ENCODE measurements around the gene PDPN. TPM values are rescaled to one million over a fixed set of nuclear protein-coding genes. Genes with fewer than 3 reads are reported as not detected.

PDPN gene, protein sequence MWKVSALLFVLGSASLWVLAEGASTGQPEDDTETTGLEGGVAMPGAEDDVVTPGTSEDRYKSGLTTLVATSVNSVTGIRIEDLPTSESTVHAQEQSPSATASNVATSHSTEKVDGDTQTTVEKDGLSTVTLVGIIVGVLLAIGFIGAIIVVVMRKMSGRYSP
- 1 to 10 TPM in 1 of 6 experiments, under 1 TPM in 5; 0.11 to 1.1 (median 0.45) TPM for total RNA-seq
- long read RNA-seq, result 0 reads

GRCh38 chr1:13583595-13583965 lies at the start of gene PDPN:
Gene PDPN, plus strand, starts transcription at chr1:13583832. Its CDS starts 202 bp downstream, at chr1:13584034.
- DNase-seq (no peak), ATAC-seq (no peak)
- Histone ChIP-seq H3K36me3 (no peaks in the 10 kb centered on the region), H3K27ac (no peak within 1 kb of the TSS), H3K4me1 (no peaks in the 10 kb centered on the region), H3K4me3 (no peak within 1 kb of the TSS), H3K9me3 (no peaks in the 10 kb centered on the region), H3K27me3 (peaks cover 0 to 6% of the 10 kb centered on the region in 2 donors)
- intact Hi-C loops (cut with DNase I), result no loop called here
- no peak for TF ChIP-seq CTCF (IDR thresholded peaks at IDR 0.05)
- no peak for TF ChIP-seq POLR2A (IDR thresholded peaks at IDR 0.05)
- 3% methylated on average over 20 of the region's 29 CpGs for WGBS (ENCODE audit: insufficient coverage, low coverage, low lambda C conversion rate, missing lambda C conversion rate)

DNA sequence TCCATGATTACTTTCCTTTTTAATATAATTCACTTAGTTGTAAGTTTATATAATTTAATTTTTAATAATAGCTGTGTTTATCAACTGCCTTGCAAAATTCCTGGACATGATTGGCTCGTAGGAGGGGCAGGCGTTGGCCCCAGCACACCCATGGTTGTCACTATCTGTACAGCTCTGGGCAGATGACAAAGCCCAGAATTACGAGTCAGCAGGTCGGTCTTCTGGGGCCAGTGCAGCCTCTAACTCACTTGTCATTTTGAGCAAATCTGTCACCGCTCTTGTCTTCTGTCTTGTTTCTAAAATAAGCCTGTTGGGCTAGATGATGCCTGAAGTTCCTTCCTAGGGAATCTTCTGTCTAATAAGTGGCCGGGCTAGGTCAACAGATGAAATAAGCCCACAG lies 48.4 kb upstream of the PDPN start:
- DNase-seq (no peak), ATAC-seq (no peak)
- H3K4me3 ChIP-seq, result no peak overlapping the region
- WGBS (ENCODE audit: insufficient coverage, low coverage, low lambda C conversion rate, missing lambda C conversion rate), result 60% methylated on average over 6 of the region's 6 CpGs
- H3K9me3 ChIP-seq, result no peaks in the 10 kb centered on the region
- no peak for TF ChIP-seq CTCF (IDR thresholded peaks at IDR 0.05)
- no peak for TF ChIP-seq POLR2A (IDR thresholded peaks at IDR 0.05)
- no peaks in the 10 kb centered on the region for H3K36me3 ChIP-seq
- no peaks in the 10 kb centered on the region for H3K27me3 ChIP-seq
- no peaks in the 10 kb centered on the region for H3K4me1 ChIP-seq
- H3K27ac ChIP-seq, result no peak overlapping the region
- intact Hi-C loops (cut with DNase I), result no loop called here

- H3K27me3 ChIP-seq, result no peaks in the 10 kb centered on the region
- DNase-seq (no peak), ATAC-seq (no peak)
- H3K4me3 ChIP-seq, result no peak overlapping the region
- 67% methylated on average over 3 of the region's 4 CpGs for WGBS (ENCODE audit: insufficient coverage, low coverage, low lambda C conversion rate, missing lambda C conversion rate)
- no peaks in the 10 kb centered on the region for H3K9me3 ChIP-seq
- H3K27ac ChIP-seq, result no peak overlapping the region
- no peaks in the 10 kb centered on the region for H3K4me1 ChIP-seq
- intact Hi-C loops (cut with DNase I), result no loop called here
- H3K36me3 ChIP-seq, result no peaks in the 10 kb centered on the region
- TF ChIP-seq CTCF (IDR thresholded peaks at IDR 0.05), result no peak
Measured at GRCh38 chr1:13536571-13536970, 47.1 kb upstream of the PDPN start.

DNA sequence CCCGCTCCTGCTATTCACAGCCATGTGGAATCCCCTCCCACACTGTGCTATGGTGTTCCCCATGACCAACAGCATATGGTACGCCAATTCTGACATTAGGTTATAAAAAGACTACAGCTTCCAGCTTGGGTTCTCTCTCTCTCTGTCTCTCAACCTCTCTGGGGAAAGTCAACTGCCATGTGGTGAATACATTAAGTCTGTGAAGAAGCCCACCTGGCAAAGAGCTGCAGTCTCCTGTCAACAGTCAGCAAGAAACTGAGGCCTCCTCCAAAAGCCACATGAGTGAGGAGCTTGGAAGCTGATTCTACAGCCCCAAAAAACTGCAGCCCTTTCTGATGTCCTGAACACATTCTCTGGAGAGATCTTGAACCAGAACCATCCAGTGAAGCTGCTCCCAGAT lies 44.8 kb upstream of the PDPN start:
- WGBS (ENCODE audit: insufficient coverage, low coverage, low lambda C conversion rate, missing lambda C conversion rate), result 92% methylated on average over 2 of the region's 2 CpGs
- DNase-seq (no peak), ATAC-seq (no peak)
- TF ChIP-seq POLR2A (IDR thresholded peaks at IDR 0.05) (no peak), CTCF (IDR thresholded peaks at IDR 0.05) (no peak)
- no peak overlapping the region for H3K27ac ChIP-seq
- intact Hi-C loops (cut with DNase I), result no loop called here
- no peaks in the 10 kb centered on the region for H3K9me3 ChIP-seq
- no peaks in the 10 kb centered on the region for H3K4me1 ChIP-seq
- no peak overlapping the region for H3K4me3 ChIP-seq
- H3K27me3 ChIP-seq, result no peaks in the 10 kb centered on the region
- no peaks in the 10 kb centered on the region for H3K36me3 ChIP-seq

GRCh38 chr1:13539683-13540082 lies 43.9 kb upstream of the PDPN start:
- Histone ChIP-seq H3K4me3 (no peak overlapping the region), H3K36me3 (no peaks in the 10 kb centered on the region), H3K27me3 (no peaks in the 10 kb centered on the region), H3K27ac (no peak overlapping the region), H3K4me1 (no peaks in the 10 kb centered on the region), H3K9me3 (no peaks in the 10 kb centered on the region)
- intact Hi-C loops (cut with DNase I), result no loop called here
- no peak for TF ChIP-seq POLR2A (IDR thresholded peaks at IDR 0.05)
- TF ChIP-seq CTCF (IDR thresholded peaks at IDR 0.05), result no peak
- 90% methylated on average over 2 of the region's 2 CpGs for WGBS (ENCODE audit: insufficient coverage, low coverage, low lambda C conversion rate, missing lambda C conversion rate)
- DNase-seq (no peak), ATAC-seq (no peak)
